ENCODE measurements around the gene TOMT.

DNA sequence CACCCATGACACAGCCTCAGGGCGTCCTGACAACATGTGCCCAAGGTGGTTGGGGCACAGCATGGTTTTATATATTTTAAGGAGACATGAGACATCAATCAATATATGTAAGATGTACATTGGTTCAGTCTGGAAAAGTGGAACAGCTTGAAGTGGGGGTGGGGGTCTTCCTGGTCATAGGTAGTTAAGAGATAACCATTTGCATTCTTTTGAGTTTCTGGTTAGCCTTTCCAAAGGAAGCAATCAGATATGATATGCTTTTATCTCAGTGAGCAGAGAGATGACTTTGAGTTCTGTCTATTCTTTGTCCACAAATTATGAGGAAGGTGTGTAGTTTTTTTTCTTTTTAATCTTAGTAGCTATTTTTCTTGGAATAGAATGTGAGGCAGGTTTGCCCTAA, 16.9 kb downstream of the TOMT start:
- TF ChIP-seq, protein P1, sequence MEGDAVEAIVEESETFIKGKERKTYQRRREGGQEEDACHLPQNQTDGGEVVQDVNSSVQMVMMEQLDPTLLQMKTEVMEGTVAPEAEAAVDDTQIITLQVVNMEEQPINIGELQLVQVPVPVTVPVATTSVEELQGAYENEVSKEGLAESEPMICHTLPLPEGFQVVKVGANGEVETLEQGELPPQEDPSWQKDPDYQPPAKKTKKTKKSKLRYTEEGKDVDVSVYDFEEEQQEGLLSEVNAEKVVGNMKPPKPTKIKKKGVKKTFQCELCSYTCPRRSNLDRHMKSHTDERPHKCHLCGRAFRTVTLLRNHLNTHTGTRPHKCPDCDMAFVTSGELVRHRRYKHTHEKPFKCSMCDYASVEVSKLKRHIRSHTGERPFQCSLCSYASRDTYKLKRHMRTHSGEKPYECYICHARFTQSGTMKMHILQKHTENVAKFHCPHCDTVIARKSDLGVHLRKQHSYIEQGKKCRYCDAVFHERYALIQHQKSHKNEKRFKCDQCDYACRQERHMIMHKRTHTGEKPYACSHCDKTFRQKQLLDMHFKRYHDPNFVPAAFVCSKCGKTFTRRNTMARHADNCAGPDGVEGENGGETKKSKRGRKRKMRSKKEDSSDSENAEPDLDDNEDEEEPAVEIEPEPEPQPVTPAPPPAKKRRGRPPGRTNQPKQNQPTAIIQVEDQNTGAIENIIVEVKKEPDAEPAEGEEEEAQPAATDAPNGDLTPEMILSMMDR (IDR thresholded peaks at IDR 0.05 in 4 of 5, conservative IDR thresholded peaks at IDR 0.05 in 1 of 5): no peak
- TF ChIP-seq POLR2A (IDR thresholded peaks at IDR 0.05): no peak

Data from gastrocnemius medialis (tissue), 4 donors.